OCI-LY3 (cell line): Measurements from ENCODE around the gene OPTN.

Experiments
- H2AFZ ChIP-seq: fragments of 200-600, 300-600 bp; shearing (Covaris generic); 2 replicates; pipeline ENCODE4 v1.6.0; 2014; ENCODE audit warnings: antibody characterized with exemption, low read depth, low read length
- H3K27ac ChIP-seq: fragments of 200-600, 300-600 bp; sonication (generic); 2 replicates; pipeline ENCODE4 v1.5.1; 2014; ENCODE audit warnings: mild to moderate bottlenecking, low read length, moderate library complexity, mixed read lengths
- H3K27me3 ChIP-seq: fragments of 200-600, 300-600 bp; sonication (generic); 2 replicates; pipeline ENCODE4 v1.6.1; 2014; ENCODE audit warnings: low read depth, low read length, mixed read lengths
- H3K36me3 ChIP-seq: fragments of 200-600, 300-600 bp; sonication (generic); replicated peaks from 2 replicates; pipeline ENCODE3; 2014; ENCODE audit warnings: low read depth, low read length, mixed read lengths
- H3K4me1 ChIP-seq: fragments of 300-600, 200-600 bp; sonication (generic); 2 replicates; pipeline ENCODE4 v1.6.1; 2014; ENCODE audit warnings: low read length, mixed read lengths
- H3K4me2 ChIP-seq: fragments of 200-600, 300-600 bp; sonication (generic); 2 replicates; pipeline ENCODE4 v1.6.1; 2014; ENCODE audit warnings: low read length, mixed read lengths
- H3K4me3 ChIP-seq: fragments of 300-600, 200-600 bp; sonication (generic); 2 replicates; pipeline ENCODE4 v1.5.1; 2014; ENCODE audit warnings: antibody characterized with exemption, mild to moderate bottlenecking, low read length, moderate library complexity
- H3K79me2 ChIP-seq: fragments of 300-600, 200-600 bp; shearing (Covaris generic); 2 replicates; pipeline ENCODE4 v1.6.1; 2014; ENCODE audit warnings: mild to moderate bottlenecking, low read length, mixed read lengths
- H3K9ac ChIP-seq: fragments of 300-600, 200-600 bp; shearing (Covaris generic); 2 replicates; pipeline ENCODE4 v1.6.0; 2014; ENCODE audit warnings: mild to moderate bottlenecking, low read length, moderate library complexity
- H3K9me3 ChIP-seq: fragments of 200-600, 300-600 bp; shearing (Covaris generic); 2 replicates; pipeline ENCODE4 v1.6.1; 2014; ENCODE audit warnings: low read length, mixed read lengths; ENCODE audit not compliant: insufficient read depth
- H4K20me1 ChIP-seq: fragments of 200-600, 300-600 bp; sonication (generic); 2 replicates; pipeline ENCODE4 v1.6.1; 2016; ENCODE audit warnings: low read length, mixed read lengths; ENCODE audit not compliant: insufficient read depth
- EZH2phosphoT487 ChIP-seq: fragments of 200-600 bp; shearing (Covaris generic); IDR thresholded peaks from 2 replicates; pipeline ENCODE4 v1.6.1; 2018; ENCODE audit warnings: antibody characterized with exemption, mixed run types, low read depth
- TF ChIP-seq, protein P1 (sequence below): fragments of 200-600, 300-600 bp; sonication (generic); IDR thresholded peaks from 2 replicates; pipeline ENCODE4 v1.5.1; 2014; ENCODE audit warnings: antibody characterized with exemption, low read length, low read depth

Gene OPTN

DNA sequence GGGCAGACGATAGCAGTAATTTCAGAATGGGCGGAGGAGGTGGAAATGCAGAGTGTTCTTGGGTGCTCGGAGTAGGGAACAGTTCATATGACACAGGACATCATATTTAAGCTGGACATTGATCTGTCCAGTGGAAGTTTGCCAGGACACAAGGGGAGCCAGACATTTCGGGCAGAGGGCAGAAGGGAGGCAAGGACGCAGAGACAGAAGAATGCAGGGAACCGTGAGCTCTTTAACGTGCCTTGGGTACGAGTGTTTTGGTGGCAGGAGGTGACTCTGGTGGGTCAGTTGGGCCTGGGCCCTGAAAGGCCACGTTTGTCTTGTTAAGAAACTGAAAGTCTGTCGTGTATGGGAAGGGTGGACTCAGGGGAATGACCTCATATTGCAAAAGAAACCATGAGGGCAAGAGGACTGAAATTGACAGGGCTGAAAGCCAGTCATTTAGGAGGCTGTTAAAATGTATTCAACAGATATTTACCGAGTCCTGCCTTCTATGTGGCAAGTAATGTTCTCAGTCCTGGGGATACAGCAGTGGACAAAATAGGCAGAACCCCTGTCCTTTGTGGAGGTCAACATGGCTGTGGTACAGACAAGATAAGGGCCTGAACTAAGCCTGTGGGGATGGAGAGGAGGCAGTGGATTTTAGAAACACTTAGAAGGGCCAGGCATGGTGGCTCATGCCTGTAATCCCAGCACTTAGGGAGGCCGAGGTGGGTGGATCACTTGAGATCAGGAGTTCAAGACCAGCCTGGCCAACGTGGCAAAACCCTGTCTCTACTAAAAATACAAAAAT is 2.2 kb downstream of the OPTN start:
- H4K20me1 ChIP-seq: no peaks in the 10 kb centered on the region
- H2AFZ ChIP-seq: no peak overlapping the region
- no peaks in the 10 kb centered on the region for H3K9me3 ChIP-seq
- H3K9ac ChIP-seq: no peak overlapping the region
- no peak overlapping the region for H3K27ac ChIP-seq
- H3K4me2 ChIP-seq: no peak overlapping the region
- no peaks in the 10 kb centered on the region for H3K27me3 ChIP-seq
- no peak for TF ChIP-seq EZH2phosphoT487
- TF ChIP-seq, protein P1, sequence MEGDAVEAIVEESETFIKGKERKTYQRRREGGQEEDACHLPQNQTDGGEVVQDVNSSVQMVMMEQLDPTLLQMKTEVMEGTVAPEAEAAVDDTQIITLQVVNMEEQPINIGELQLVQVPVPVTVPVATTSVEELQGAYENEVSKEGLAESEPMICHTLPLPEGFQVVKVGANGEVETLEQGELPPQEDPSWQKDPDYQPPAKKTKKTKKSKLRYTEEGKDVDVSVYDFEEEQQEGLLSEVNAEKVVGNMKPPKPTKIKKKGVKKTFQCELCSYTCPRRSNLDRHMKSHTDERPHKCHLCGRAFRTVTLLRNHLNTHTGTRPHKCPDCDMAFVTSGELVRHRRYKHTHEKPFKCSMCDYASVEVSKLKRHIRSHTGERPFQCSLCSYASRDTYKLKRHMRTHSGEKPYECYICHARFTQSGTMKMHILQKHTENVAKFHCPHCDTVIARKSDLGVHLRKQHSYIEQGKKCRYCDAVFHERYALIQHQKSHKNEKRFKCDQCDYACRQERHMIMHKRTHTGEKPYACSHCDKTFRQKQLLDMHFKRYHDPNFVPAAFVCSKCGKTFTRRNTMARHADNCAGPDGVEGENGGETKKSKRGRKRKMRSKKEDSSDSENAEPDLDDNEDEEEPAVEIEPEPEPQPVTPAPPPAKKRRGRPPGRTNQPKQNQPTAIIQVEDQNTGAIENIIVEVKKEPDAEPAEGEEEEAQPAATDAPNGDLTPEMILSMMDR: no peak
- H3K36me3 ChIP-seq: no peaks in the 10 kb centered on the region
- H3K79me2 ChIP-seq: no peaks in the 10 kb centered on the region; the same call in 1 of the 2 replicates
- no peak overlapping the region for H3K4me3 ChIP-seq
- peaks cover 4% of the 10 kb centered on the region for H3K4me1 ChIP-seq

DNA sequence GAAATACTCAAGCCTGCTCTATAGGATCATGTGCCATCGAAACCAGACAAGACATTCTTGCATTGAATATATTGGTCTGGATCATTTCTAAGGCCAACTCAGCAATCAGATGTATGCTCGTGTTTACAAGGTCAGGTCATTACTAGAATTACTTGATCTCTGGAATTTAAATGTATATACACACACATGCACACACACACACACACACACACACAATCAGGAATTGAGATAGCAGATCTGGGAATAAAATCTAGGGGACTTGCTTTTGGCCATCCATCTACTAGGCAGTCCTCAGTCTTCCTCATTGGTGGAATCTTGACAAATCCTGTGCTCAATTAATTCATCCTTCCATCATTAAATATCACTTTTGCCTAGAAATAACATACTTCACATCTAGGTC is 3.6 kb downstream of the OPTN start:
- H3K4me1 ChIP-seq: peaks cover 9% of the 10 kb centered on the region
- no peaks in the 10 kb centered on the region for H3K9me3 ChIP-seq
- no peak overlapping the region for H3K27ac ChIP-seq
- H3K9ac ChIP-seq: no peak overlapping the region
- no peaks in the 10 kb centered on the region for H3K36me3 ChIP-seq
- TF ChIP-seq, protein P1: no peak
- TF ChIP-seq EZH2phosphoT487: no peak
- H3K79me2 ChIP-seq: no peaks in the 10 kb centered on the region; the same call in 1 of the 2 replicates
- no peak overlapping the region for H3K4me2 ChIP-seq
- H3K27me3 ChIP-seq: no peaks in the 10 kb centered on the region
- H2AFZ ChIP-seq: no peak overlapping the region
- no peak overlapping the region for H3K4me3 ChIP-seq
- H4K20me1 ChIP-seq: no peaks in the 10 kb centered on the region

DNA sequence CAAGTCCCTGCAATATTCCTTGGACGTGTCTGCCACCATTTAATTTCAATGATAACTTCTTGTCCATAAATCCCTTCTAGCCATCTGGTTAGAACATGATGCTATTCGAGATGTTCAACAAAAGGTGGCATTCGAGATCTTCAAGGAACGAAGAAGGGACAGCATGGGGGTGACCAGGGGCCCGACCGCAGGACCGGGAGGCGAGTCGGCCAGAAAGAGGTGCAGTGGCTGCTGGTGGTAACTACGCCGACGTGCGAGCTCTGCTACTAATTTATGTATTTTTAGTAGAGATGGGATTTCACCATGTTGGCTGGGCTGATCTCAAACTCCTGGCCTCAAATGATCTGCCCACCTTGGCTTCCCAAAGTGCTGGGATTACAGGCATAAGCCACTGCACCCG is 4.7 kb downstream of the OPTN start:
- Histone ChIP-seq H4K20me1 (no peaks in the 10 kb centered on the region), H2AFZ (no peak overlapping the region), H3K4me1 (peaks cover 7% of the 10 kb centered on the region), H3K36me3 (no peaks in the 10 kb centered on the region), H3K4me3 (no peak overlapping the region), H3K27me3 (no peaks in the 10 kb centered on the region), H3K79me2 (no peaks in the 10 kb centered on the region; the same call in 1 of the 2 replicates), H3K9ac (no peak overlapping the region), H3K4me2 (no peak overlapping the region), H3K27ac (no peak overlapping the region), H3K9me3 (no peaks in the 10 kb centered on the region)
- no peak for TF ChIP-seq EZH2phosphoT487
- TF ChIP-seq, protein P1: no peak

DNA sequence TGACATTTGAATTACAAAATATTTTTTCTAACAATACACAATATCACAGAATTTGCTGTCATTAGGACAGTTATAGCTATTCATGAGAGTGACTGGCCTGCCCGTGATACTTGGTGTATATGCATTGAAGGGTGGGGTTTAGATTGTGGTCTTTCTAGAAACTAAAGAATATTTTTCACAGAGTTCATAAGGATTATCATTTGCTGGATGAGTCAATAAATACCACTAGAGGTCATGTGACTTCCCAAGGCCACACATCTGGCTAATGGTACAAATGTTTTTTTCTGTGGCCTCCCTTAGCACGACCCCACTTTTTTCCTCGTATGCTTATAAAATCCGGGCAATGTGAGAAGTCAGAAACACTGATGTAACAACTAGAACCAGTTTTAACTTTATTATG is 5.2 kb downstream of the OPTN start:
- no peak overlapping the region for H3K27ac ChIP-seq
- no peaks in the 10 kb centered on the region; the same call in 1 of the 2 replicates for H3K79me2 ChIP-seq
- TF ChIP-seq EZH2phosphoT487: no peak
- TF ChIP-seq, protein P1: no peak

More for the DNA sequence above, 5.2 kb downstream of the OPTN start:
- no peak overlapping the region for H3K4me2 ChIP-seq
- H3K4me1 ChIP-seq: peaks cover 7% of the 10 kb centered on the region
- H4K20me1 ChIP-seq: no peaks in the 10 kb centered on the region
- no peak overlapping the region for H3K4me3 ChIP-seq
- no peak overlapping the region for H2AFZ ChIP-seq
- no peaks in the 10 kb centered on the region for H3K27me3 ChIP-seq
- no peaks in the 10 kb centered on the region for H3K9me3 ChIP-seq
- no peak overlapping the region for H3K9ac ChIP-seq
- no peaks in the 10 kb centered on the region for H3K36me3 ChIP-seq
